Neural cell (in vitro differentiated cells): ENCODE results near the gene FHOD3. TPM values are rescaled to one million over a fixed set of nuclear protein-coding genes. Genes with fewer than 3 reads are reported as not detected.
A peak's percentile ranks its signal among the peaks of the same experiment; 100 is the strongest.

Experiments used
- H2AFZ ChIP-seq: fragments of 200-600, 300-800 bp; sonication (generic), shearing (Covaris generic); 2 replicates; pipeline ENCODE4 v1.6.0; 2014; ENCODE audit warnings: low read depth, mild to moderate bottlenecking, antibody characterized with exemption, low read length, moderate library complexity
- H3F3A ChIP-seq: fragments of 200-600 bp; shearing (Covaris generic); 2 replicates; pipeline ENCODE4 v1.6.1; 2016; ENCODE audit warnings: mild to moderate bottlenecking, moderate library complexity, mixed read lengths, antibody characterized with exemption, low read length; ENCODE audit not compliant: insufficient read depth, poor library complexity, severe bottlenecking
- H3K27ac ChIP-seq: fragments of 200-600, 300-800 bp; sonication (generic), shearing (Covaris generic); 2 replicates; pipeline ENCODE4 v1.5.1; 2014; ENCODE audit warnings: mild to moderate bottlenecking, low read length, moderate library complexity
- H3K27me3 ChIP-seq: fragments of 300-800, 200-600 bp; sonication (generic), shearing (Covaris generic); 2 replicates; pipeline ENCODE4 v1.6.0; 2014; ENCODE audit warnings: mild to moderate bottlenecking, low read depth, low read length, moderate library complexity; ENCODE audit not compliant: insufficient read depth
- H3K36me3 ChIP-seq: fragments of 300-800, 200-600 bp; sonication (generic), shearing (Covaris generic); 2 replicates; pipeline ENCODE4 v1.5.1; 2014; ENCODE audit warnings: mild to moderate bottlenecking, antibody characterized with exemption, low read length, moderate library complexity; ENCODE audit not compliant: insufficient read depth
- H3K4me2 ChIP-seq: fragments of 300-800, 200-600 bp; sonication (generic), shearing (Covaris generic); 2 replicates; pipeline ENCODE4 v1.6.0; 2014; ENCODE audit warnings: mild to moderate bottlenecking, low read length
- H3K4me3 ChIP-seq: fragments of 300-800, 200-600 bp; sonication (generic), shearing (Covaris generic); 2 replicates; pipeline ENCODE4 v1.5.1; 2014; ENCODE audit warnings: mild to moderate bottlenecking, low read length, moderate library complexity
- H3K79me2 ChIP-seq: fragments of 200-600 bp; shearing (Covaris generic); replicated peaks from 2 replicates; pipeline ENCODE4 v1.6.0; 2014; ENCODE audit warnings: mild to moderate bottlenecking, low read length, moderate library complexity; ENCODE audit not compliant: insufficient read depth
- H3K9ac ChIP-seq: fragments of 300-800, 200-600 bp; sonication (generic), shearing (Covaris generic); 2 replicates; pipeline ENCODE4 v1.6.1; 2016; ENCODE audit warnings: mild to moderate bottlenecking, low read length, mixed read lengths
- H3K9me2 ChIP-seq: fragments of 200-600 bp; shearing (Covaris generic); 2 replicates; pipeline ENCODE4 v1.6.1; 2016; ENCODE audit warnings: mild to moderate bottlenecking, low read length, mixed read lengths; ENCODE audit not compliant: insufficient read depth
- H3K9me3 ChIP-seq: fragments of 200-600, 300-800 bp; sonication (generic), shearing (Covaris generic); 2 replicates; pipeline ENCODE4 v1.6.1; 2016; ENCODE audit warnings: mild to moderate bottlenecking, mixed run types, low read length, moderate library complexity, mixed read lengths
- H4K20me1 ChIP-seq: fragments of 200-600 bp; shearing (Covaris generic); 2 replicates; pipeline ENCODE4 v1.6.1; 2016; ENCODE audit warnings: mild to moderate bottlenecking, mixed run types; ENCODE audit not compliant: insufficient read depth
- CTCF ChIP-seq: fragments of 450-650 bp; IDR thresholded peaks from 2 replicates; pipeline ENCODE4 v1.5.1; 2014; ENCODE audit warnings: antibody characterized with exemption, mild to moderate bottlenecking, moderate library complexity; ENCODE audit not compliant: poor library complexity, severe bottlenecking
- EP300 ChIP-seq: fragments of 450-650 bp; conservative IDR thresholded peaks from 2 replicates; pipeline ENCODE4 v1.6.1; 2014; ENCODE audit warnings: antibody characterized with exemption, mild to moderate bottlenecking, moderate library complexity; ENCODE audit not compliant: poor library complexity, severe bottlenecking
- EZH2 ChIP-seq: fragments of 200-600, 300-800 bp; shearing (Covaris generic), sonication (generic); IDR thresholded peaks from 2 replicates; pipeline ENCODE4 v1.6.1; 2014; ENCODE audit warnings: antibody characterized with exemption, low read length, borderline replicate concordance, mild to moderate bottlenecking; ENCODE audit not compliant: insufficient read depth, poor library complexity, severe bottlenecking
- MXI1 ChIP-seq: fragments of 450-650 bp; conservative IDR thresholded peaks from 2 replicates; pipeline ENCODE4 v1.6.1; 2014; ENCODE audit warnings: antibody characterized with exemption, mild to moderate bottlenecking; ENCODE audit not compliant: poor library complexity, severe bottlenecking
- POLR2AphosphoS5 ChIP-seq: IDR thresholded peaks from 2 replicates; pipeline ENCODE4 v1.6.1; 2012
- RAD21 ChIP-seq: fragments of 450-650 bp; conservative IDR thresholded peaks from 2 replicates; pipeline ENCODE4 v1.6.1; 2014; ENCODE audit warnings: antibody characterized with exemption, mild to moderate bottlenecking, moderate library complexity
- REST ChIP-seq: IDR thresholded peaks from 2 replicates; pipeline ENCODE4 v1.6.1; 2012; ENCODE audit warnings: borderline replicate concordance
- SMC3 ChIP-seq: fragments of 450-650 bp; conservative IDR thresholded peaks from 2 replicates; pipeline ENCODE4 v1.6.1; 2014; ENCODE audit warnings: antibody characterized with exemption, mild to moderate bottlenecking, moderate library complexity; ENCODE audit not compliant: poor library complexity
- TAF1 ChIP-seq: IDR thresholded peaks from 2 replicates; pipeline ENCODE4 v1.6.1; 2012; ENCODE audit warnings: low read depth
- polyA plus RNA-seq: library from polyadenylated mRNA; depleted of rRNA; stranded (reverse); fragments of >200 nt; gene quantifications from 2 replicates; pipeline ENCODE4 v1.2.3, GENCODE V29; 2014

Gene FHOD3
- polyA plus RNA-seq, 1 donor from 2014 or later = 19.4 TPM

GRCh38 chr18:36284671-36285295 lies 12.7 kb upstream of the FHOD3 start:
- Histone ChIP-seq H3K4me3 (no peak overlapping the region), H3K9ac (no peak overlapping the region), H3K36me3 (no peaks in the 10 kb centered on the region), H3K79me2 (no peaks in the 10 kb centered on the region), H3K9me2 (no peaks in the 10 kb centered on the region), H2AFZ (no peak overlapping the region), H4K20me1 (no peaks in the 10 kb centered on the region), H3K27me3 (no peaks in the 10 kb centered on the region), H3K9me3 (no peaks in the 10 kb centered on the region), H3K27ac (no peak overlapping the region), H3F3A (no peaks in the 10 kb centered on the region), H3K4me2 (no peak overlapping the region)
- TF ChIP-seq RAD21 (peak; percentile 97), CTCF (peak; percentile 95), SMC3 (peak; percentile 97), EP300 (no peak), MXI1 (no peak), EZH2 (no peak)

GRCh38 chr18:36287653-36288052 lies 9.9 kb upstream of the FHOD3 start:
- H3K4me2 ChIP-seq = no peak overlapping the region
- no peaks in the 10 kb centered on the region for H3F3A ChIP-seq
- no peak overlapping the region for H3K27ac ChIP-seq
- no peak overlapping the region for H3K9ac ChIP-seq
- H3K79me2 ChIP-seq = no peaks in the 10 kb centered on the region
- TF ChIP-seq RAD21 (no peak), MXI1 (no peak), EP300 (no peak), TAF1 (no peak), SMC3 (no peak), POLR2AphosphoS5 (no peak), EZH2 (no peak), CTCF (no peak), REST (no peak)
- H3K9me3 ChIP-seq = no peaks in the 10 kb centered on the region
- H2AFZ ChIP-seq = no peak overlapping the region
- no peaks in the 10 kb centered on the region for H3K36me3 ChIP-seq
- no peaks in the 10 kb centered on the region for H4K20me1 ChIP-seq
- H3K9me2 ChIP-seq = no peaks in the 10 kb centered on the region
- H3K4me3 ChIP-seq = no peak overlapping the region
- no peaks in the 10 kb centered on the region for H3K27me3 ChIP-seq
